ENCODE measurements around the gene UBXN6.

- TF ChIP-seq CREB1 (IDR thresholded peaks at IDR 0.05; ENCODE audit: low read depth): no peak
- no peak for TF ChIP-seq RAD21 (IDR thresholded peaks at IDR 0.05; ENCODE audit: low read depth)
- TF ChIP-seq EGR1 (IDR thresholded peaks at IDR 0.05): no peak
- TF ChIP-seq FOXM1 (IDR thresholded peaks at IDR 0.05; ENCODE audit: borderline replicate concordance, low read depth): no peak
- no peak for TF ChIP-seq NFIC (IDR thresholded peaks at IDR 0.05)
Observed at GRCh38 chr19:4473011-4473762, 15.6 kb upstream of the UBXN6 start.
